A172 (cell line): Measurements from ENCODE around the gene IFNA6. TPM values are rescaled to one million over a fixed set of nuclear protein-coding genes. Genes with fewer than 3 reads are reported as not detected.

Experiments
- DNase-seq: peaks from one replicate; pipeline ENCODE4 v3.0.0-alpha.2; 2015; ENCODE audit warnings: low spot score
- total RNA-seq: library from RNA; depleted of rRNA; stranded (reverse); fragments of >200 nt; shearing (Covaris generic); gene quantifications from 2 replicates; pipeline ENCODE4 v1.2.3, GENCODE V29; 2014; rRNA removed

The IFNA6 gene
- total RNA-seq, 1 experiment from 2014 or later: not detected

DNA sequence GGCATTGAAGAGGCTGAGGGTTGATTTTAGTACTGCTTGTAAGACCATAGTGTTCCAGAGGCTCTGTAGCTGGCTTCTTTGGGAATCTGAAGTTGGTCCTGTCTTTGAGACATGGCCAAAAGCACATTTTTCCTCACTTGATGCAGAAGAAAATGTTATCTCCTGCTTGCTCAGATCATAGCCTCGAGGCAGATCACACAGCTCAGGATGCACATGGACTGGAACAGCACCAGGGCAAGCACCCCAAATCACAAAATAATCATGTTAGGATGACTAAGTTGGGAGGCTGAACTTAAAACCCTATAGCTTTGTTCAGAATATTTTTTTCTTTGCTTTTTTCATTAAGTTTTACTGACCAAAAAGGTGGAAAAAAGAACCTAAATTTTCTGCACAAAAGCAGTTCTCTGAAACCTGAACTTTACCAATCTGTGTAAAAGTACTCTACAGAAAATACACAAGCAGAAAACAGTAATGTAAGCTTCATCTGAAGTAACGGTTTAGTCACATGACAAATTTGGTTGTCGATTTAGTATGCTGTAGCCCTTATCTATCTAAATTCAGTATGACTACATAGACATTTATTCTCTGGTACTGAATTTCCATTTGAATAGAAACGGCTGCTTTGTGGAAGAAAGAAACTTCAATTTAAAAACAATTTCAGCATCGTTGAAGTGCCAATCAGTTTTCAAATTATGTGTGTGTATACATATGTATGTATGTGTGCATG is 18.8 kb downstream of the IFNA6 start:
- DNase-seq: no peak

DNA sequence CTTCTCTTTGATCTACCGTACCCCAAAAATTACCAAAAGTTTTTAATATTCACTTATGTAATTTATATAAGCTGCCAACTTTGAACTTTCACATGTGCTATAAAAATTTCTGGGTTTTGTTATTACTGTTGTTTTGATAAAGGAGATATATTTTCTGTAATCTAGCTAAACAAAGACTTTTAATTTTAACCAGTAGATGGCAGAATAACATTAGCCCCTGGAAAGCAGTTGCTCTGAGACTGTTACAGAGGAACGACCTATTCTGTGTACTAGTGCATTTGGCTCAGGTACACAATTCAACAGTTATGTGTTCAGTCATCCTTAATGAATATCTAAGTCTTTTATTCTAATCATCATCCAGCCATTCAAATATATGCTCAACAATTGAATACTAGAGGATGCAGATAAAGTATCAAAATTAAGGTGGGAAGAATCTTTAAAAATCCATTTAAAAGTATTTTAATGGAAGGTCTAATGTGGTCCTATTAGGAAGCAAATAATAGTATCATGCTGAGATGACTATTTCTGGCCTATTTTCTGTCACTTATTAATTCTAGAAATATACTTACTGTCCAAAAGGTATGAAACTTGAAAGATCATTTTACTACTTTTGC is 24.1 kb downstream of the IFNA6 start:
- DNase-seq: peak; percentile 48

DNA sequence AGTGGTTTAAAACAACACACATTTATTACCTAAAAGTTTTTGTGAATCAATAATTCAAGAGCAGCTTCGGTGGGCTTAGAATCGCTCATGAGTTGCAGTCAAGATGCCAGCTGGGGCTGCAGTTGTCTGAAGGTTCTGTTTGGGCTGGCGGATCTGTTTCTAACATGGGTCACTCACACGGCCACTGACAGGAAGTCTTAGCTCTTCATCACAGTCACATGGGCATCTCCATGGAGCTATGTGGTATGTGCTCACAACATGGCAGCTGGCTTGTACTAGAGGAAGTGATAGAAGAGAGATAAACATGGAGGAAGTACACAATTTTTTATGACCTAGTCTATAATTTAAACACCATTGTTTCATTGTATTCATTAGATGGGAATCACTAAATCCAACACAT is 26.6 kb downstream of the IFNA6 start:
- no peak for DNase-seq

DNA sequence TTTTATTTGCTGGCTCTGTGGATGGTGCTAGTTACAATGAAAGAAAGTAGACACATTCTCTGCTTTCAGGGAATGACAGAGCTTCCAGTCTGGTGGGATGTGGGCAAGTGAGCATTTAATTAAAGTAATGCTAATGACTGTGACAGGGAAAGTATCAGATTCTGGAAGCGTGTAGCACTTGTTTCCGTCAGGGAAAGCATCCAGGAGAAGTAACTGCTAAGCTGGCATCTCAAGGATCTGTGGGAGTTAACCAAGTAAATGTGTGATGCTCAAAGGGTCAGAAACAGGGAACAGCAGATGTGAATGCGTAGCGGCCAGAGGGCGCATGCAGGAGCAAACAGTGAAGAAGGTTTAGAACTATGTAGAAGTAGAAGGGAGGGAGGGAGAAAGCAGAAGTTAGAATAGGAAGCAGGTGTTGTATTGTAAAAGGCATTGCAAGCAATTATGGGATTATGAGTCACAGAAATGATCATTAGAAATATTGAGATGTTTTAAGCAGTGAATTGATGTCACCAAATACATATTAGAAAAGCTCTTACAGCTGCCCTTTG is 27.7 kb downstream of the IFNA6 start:
- DNase-seq: no peak

DNA sequence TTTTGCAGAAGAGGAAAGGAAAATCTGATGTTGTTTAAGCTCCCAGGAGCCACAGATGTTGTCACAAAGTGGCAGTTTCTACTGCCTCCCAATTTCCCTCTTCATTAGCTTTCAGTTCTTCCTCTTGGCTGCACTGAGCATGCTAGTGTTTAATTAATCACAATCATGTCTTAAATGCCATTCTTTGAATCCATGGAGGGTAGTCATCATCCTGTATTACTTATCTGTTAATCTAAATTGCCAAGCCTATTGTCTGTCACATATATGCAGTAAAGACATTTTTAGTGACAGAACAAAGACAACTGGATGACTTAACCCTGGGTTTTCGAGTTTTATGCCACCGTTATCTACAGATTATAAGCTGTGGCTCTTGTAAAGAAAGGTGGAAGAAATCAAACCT is 30.2 kb downstream of the IFNA6 start:
- DNase-seq: no peak

DNA sequence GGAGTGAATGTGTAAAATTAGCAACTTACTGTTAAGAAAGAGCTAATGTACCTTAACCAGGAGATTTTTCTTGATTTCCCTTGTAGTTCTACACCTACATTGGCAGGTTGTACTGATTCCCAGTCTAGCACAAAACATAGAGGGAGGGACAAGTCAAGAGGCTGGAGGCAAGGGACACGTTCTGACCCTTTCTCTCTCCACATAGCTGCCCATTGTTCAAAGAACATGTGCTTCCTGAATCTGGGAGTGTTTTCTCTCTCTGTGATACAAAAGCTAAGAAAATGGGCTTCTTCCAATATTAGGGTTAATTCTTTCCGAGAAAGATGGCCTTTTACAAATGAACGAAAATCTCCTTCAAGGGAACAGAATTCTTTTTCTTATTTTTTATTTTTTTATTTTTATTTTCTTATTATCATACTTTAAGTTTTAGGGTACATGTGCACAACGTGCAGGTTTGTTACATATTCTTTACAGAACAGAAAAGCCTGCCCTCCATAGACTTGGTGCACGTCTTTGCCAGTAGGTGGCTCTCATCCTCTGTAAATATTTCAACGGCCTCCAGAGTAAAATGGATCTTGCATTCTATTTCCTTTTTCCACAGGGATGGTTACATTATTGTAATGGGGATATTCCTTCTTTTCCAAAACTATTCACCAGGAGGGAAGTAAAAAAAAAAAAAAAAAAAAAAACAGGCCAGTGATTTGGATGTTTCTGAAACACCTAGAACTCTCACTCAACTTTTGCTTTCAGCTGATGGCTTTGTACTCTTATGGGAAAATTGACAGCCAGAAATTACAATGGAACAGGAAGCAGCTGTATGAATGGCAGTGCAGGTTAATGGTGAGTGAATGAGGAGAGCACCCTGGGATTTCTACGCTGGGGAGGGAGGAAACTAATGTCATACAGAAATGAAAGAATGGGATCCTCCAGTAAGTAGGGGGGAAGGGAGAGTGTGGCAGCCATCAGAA is 32.4 kb downstream of the IFNA6 start:
- DNase-seq: peak; percentile 23

DNA sequence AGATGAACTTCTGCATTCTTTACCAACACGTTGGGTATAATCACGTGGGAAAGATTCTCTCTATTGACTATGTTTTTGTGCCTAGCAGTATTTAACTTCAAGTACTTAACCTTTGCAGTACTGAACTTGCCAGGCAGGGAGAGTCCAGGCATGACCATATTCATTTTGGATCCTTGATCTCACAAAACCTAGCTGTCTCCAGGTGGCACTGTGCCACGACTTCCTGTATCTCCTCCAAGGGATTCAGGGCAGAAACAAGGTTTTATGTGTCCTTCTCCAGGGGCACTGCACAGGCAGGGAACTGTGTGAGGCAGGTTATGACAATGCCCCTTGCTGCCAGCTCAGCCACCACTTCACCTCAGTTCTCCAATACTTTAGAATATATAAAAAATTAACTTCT is 33.8 kb downstream of the IFNA6 start:
- DNase-seq: no peak

DNA sequence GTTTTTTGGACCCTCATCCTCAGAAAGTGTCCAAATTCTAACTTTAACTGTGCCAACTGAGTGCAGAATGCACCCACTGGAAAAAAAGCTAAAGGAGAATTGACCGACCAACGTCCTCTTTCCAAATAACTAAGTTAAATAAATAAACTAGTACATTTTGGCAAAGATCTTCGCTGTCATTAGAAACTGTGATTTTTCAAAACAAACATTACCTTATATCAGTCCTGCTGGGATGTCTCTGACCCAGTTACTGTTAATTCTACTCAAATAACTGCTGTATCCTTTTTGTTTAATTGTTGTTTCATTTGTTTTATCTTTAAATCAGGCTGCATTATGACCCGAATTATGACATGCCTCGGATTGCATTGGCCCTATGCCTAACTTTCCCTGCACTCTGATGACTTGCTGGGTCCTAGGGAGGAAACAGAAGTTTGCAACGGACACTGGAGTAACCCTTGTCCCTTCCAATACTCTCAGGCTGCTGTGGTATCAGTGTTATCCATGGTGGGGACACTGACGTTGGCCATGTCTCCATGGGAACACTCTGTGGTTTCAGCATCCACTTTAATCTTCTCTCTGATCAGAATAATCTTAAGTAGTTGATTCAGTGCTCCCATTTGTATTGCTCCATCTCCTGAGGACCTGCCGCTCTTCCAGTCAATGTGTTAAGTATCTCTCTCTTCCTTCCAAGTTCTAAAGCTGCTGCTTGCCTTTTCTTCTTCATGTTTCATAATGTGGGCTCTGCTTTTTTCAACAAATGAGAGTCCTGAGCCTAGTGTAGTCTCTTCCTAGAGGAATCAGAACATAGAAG is 34.5 kb downstream of the IFNA6 start:
- DNase-seq: no peak

DNA sequence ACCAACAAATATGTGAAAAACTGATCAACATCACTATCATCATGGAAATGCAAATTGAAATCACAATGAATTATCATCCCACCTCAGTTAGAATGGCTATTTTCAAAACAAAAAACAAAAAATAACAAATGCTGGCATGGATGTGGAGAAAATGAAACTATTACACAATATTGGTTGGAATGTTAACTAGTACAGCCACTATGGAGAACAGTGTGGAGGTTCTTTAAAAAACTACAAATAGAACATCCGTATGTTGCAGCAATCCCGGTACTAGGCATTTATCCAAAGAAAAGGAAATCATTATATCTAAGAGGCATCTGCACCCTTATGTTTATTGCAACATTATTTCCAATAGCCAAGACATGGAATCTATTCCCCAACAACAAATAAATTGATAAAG is 36.5 kb downstream of the IFNA6 start:
- no peak for DNase-seq

DNA sequence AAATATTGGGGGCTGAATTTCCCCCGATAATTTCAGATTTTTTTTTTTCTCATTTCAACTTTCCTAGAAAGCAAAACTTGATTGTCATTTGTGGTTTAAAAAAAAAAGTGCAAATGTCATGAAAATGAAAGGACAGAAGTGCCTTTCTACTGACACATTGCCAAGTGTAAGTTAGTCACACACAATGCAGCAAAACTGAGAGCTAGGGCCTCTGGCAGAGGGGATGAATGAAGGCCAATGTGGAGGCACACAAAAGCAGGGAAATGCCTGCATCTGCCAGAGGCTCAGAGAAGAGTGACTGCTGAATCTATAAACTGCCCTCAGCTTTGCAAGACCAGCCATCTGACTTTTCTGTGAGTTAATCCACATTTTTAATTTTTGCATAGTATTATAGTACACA is 38.8 kb downstream of the IFNA6 start:
- DNase-seq: no peak

DNA sequence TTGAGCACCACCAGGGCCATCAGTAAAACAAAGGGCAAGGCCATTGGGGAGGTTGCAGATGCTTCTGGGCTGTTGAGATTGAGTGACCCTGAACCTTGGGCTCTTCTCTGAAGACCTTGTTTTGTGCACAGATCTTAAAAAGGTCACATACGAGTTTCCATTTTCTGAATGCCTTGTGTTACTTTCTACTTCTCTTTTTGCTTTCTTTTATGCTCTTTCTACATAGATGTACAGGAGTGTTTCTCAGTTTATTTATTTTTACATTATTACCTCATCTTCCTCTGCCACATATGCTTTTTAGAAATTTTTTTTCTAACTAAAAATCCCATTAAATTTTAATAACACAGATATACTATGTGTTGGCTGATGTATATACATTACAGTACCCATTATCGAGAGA is 45.5 kb downstream of the IFNA6 start, which contains the start of gene IFNA5:
Gene IFNA5, minus strand, starts transcription at position 101 of the 400 bp plus-strand sequence. Its CDS starts 57 bp downstream, at position 44.
- no peak for DNase-seq

Other genes with a start within 250 kb of the IFNA6 start
- gene IFNW1, start 209.1 kb downstream of the IFNA6 start, total RNA-seq: not detected in 2 replicates
- gene IFNA21, start 184.2 kb downstream of the IFNA6 start, total RNA-seq: not detected in 2 replicates
- not detected in 2 replicates for gene IFNA4, start 163.3 kb downstream of the IFNA6 start, total RNA-seq
- gene IFNA7, start 148.7 kb downstream of the IFNA6 start, total RNA-seq: not detected in 2 replicates
- gene IFNA10, start 143.7 kb downstream of the IFNA6 start, total RNA-seq: not detected in 2 replicates
- not detected in 2 replicates for gene IFNA16, start 133.6 kb downstream of the IFNA6 start, total RNA-seq
- gene IFNA17, start 122.7 kb downstream of the IFNA6 start, total RNA-seq: not detected in 2 replicates
- not detected in 2 replicates for gene IFNA14, start 110.9 kb downstream of the IFNA6 start, total RNA-seq
- gene IFNA5, start 45.6 kb downstream of the IFNA6 start, total RNA-seq: not detected in 2 replicates
- 37.1 and 41.6 TPM in 2 replicates for gene KLHL9, start 15.5 kb downstream of the IFNA6 start, total RNA-seq
- not detected in 2 replicates for gene IFNA13, start 17.2 kb upstream of the IFNA6 start, total RNA-seq
- not detected in 2 replicates for gene IFNA2, start 34.5 kb upstream of the IFNA6 start, total RNA-seq
- gene IFNA8, start 58.2 kb upstream of the IFNA6 start, total RNA-seq: not detected in 2 replicates
- not detected in 2 replicates for gene IFNA1, start 89.6 kb upstream of the IFNA6 start, total RNA-seq
- gene IFNE, start 131.4 kb upstream of the IFNA6 start, total RNA-seq: not detected in 2 replicates